Measurements from ENCODE around the gene ROPN1B. TPM values are rescaled to one million over a fixed set of nuclear protein-coding genes. Genes with fewer than 3 reads are reported as not detected.

Gene ROPN1B
- total RNA-seq, 1 experiment from 2014 or later = not detected

DNA sequence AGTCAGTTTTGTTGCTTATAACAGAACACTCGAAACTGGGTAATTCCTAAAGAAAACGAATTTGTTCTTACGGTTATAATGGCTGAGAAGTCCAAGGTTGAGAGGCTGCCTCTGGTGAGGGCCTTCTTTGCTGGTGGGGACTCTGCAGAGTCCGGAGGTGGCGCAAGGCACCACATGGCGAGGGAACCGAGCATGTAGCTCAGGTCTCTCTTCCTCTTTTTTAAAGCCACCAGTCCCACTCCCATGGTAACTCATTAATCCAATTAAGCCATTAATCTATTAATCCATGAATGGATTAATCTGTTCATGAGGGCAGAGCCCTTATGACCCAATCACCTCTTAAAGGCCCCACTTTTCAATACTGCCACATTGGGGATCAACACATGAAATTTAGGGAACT lies 50.0 kb downstream of the ROPN1B start:
- Mint-ChIP-seq H3K9me3 (ENCODE audit: unreplicated experiment) (no peaks in the 10 kb centered on the region), H3K27ac (ENCODE audit: unreplicated experiment) (no peak overlapping the region), H3K36me3 (ENCODE audit: insufficient read depth, unreplicated experiment) (no peaks in the 10 kb centered on the region), H3K4me1 (ENCODE audit: low read depth, unreplicated experiment) (no peaks in the 10 kb centered on the region), H3K4me3 (ENCODE audit: unreplicated experiment) (no peak overlapping the region), H3K27me3 (ENCODE audit: insufficient read depth, unreplicated experiment) (no peaks in the 10 kb centered on the region)
- Histone ChIP-seq H3K9me3 (no peaks in the 10 kb centered on the region), H3K36me3 (ENCODE audit: control insufficient read depth, insufficient read depth, low read length) (no peaks in the 10 kb centered on the region; the same call in 1 of the 2 replicates), H3K4me3 (ENCODE audit: low read depth, low read length) (no peak overlapping the region), H3K27me3 (replicated peaks; ENCODE audit: control insufficient read depth, insufficient read depth, low read length) (no peaks in the 10 kb centered on the region), H3K4me1 (no peaks in the 10 kb centered on the region)
- POLR2A ChIA-PET = no interaction called here
- no peak for TF ChIP-seq CTCF (IDR thresholded peaks at IDR 0.05; ENCODE audit: insufficient read depth in 1 of 2, low read depth in 1 of 2, low read length in 1 of 2, severe bottlenecking in 1 of 2, unreplicated experiment in 1 of 2)
- intact Hi-C loops (cut with micrococcal nuclease; ENCODE audit: unreplicated experiment) = no loop called here
- CTCF ChIA-PET = no interaction called here
- DNase-seq = no peak
- BruUV-seq (replicated peaks) = no TSS peak

- no peak for TF ChIP-seq CTCF (IDR thresholded peaks at IDR 0.05; ENCODE audit: insufficient read depth in 1 of 2, low read depth in 1 of 2, low read length in 1 of 2, severe bottlenecking in 1 of 2, unreplicated experiment in 1 of 2)
These were observed 50.7 kb downstream of the ROPN1B start for GRCh38 chr3:126019683-126020082.

DNA sequence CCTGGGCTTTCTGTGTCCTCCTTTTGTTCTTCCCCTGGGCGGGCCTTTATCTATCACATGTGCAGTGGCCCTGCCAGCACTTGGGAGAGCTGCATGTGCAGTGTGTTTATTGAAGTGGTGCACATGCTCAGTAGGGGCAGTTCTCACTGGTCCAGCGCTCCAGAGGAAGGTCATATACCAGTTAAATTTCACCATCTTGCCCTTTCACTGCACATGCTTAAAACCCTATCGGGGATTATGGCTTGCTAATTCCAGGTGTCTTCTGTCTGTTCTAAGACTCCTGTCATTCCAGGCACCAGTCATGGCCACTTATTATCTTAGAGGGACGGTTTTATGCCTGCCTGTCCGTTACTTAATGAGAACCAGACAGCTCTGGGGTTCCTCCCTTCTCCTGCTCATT lies 52.2 kb downstream of the ROPN1B start:
- CTCF ChIA-PET = no interaction called here
- no peak overlapping the region for H3K4me3 ChIP-seq (ENCODE audit: low read depth, low read length)
- POLR2A ChIA-PET = no interaction called here

More at GRCh38 chr3:126019683-126020082, 50.7 kb downstream of the ROPN1B start:
- Mint-ChIP-seq H3K9me3 (ENCODE audit: unreplicated experiment) (no peaks in the 10 kb centered on the region), H3K27me3 (ENCODE audit: insufficient read depth, unreplicated experiment) (no peaks in the 10 kb centered on the region), H3K36me3 (ENCODE audit: insufficient read depth, unreplicated experiment) (no peaks in the 10 kb centered on the region), H3K27ac (ENCODE audit: unreplicated experiment) (no peak overlapping the region), H3K4me1 (ENCODE audit: low read depth, unreplicated experiment) (no peaks in the 10 kb centered on the region), H3K4me3 (ENCODE audit: unreplicated experiment) (no peak overlapping the region)
- H3K36me3 ChIP-seq (ENCODE audit: control insufficient read depth, insufficient read depth, low read length) = no peaks in the 10 kb centered on the region; the same call in 1 of the 2 replicates
- H3K27me3 ChIP-seq (replicated peaks; ENCODE audit: control insufficient read depth, insufficient read depth, low read length) = no peaks in the 10 kb centered on the region
- DNase-seq = no peak
- intact Hi-C loops (cut with micrococcal nuclease; ENCODE audit: unreplicated experiment) = no loop called here
- POLR2A ChIA-PET = no interaction called here
- CTCF ChIA-PET = interaction anchor here (0.6 kb wide), 1 partner anchor 64 kb away, joined by 4 read pairs; the partner anchor contains the start of gene SLC41A3
- H3K4me1 ChIP-seq = no peaks in the 10 kb centered on the region
- no peaks in the 10 kb centered on the region for H3K9me3 ChIP-seq
- no peak overlapping the region for H3K4me3 ChIP-seq (ENCODE audit: low read depth, low read length)
- no TSS peak for BruUV-seq (replicated peaks)

More for the DNA sequence above, 52.2 kb downstream of the ROPN1B start:
- no peaks in the 10 kb centered on the region for H3K36me3 Mint-ChIP-seq (ENCODE audit: insufficient read depth, unreplicated experiment)
- no peaks in the 10 kb centered on the region for H3K27me3 ChIP-seq (replicated peaks; ENCODE audit: control insufficient read depth, insufficient read depth, low read length)
- intact Hi-C loops (cut with micrococcal nuclease; ENCODE audit: unreplicated experiment) = no loop called here
- H3K36me3 ChIP-seq (ENCODE audit: control insufficient read depth, insufficient read depth, low read length) = no peaks in the 10 kb centered on the region; the same call in 1 of the 2 replicates
- no peaks in the 10 kb centered on the region for H3K4me1 Mint-ChIP-seq (ENCODE audit: low read depth, unreplicated experiment)
- DNase-seq = no peak
- H3K27me3 Mint-ChIP-seq (ENCODE audit: insufficient read depth, unreplicated experiment) = no peaks in the 10 kb centered on the region
- BruUV-seq (replicated peaks) = no TSS peak
- TF ChIP-seq CTCF (IDR thresholded peaks at IDR 0.05; ENCODE audit: insufficient read depth in 1 of 2, low read depth in 1 of 2, low read length in 1 of 2, severe bottlenecking in 1 of 2, unreplicated experiment in 1 of 2) = no peak
- no peak overlapping the region for H3K27ac Mint-ChIP-seq (ENCODE audit: unreplicated experiment)
- no peak overlapping the region for H3K4me3 Mint-ChIP-seq (ENCODE audit: unreplicated experiment)
- H3K9me3 Mint-ChIP-seq (ENCODE audit: unreplicated experiment) = no peaks in the 10 kb centered on the region
- no peaks in the 10 kb centered on the region for H3K9me3 ChIP-seq
- no peaks in the 10 kb centered on the region for H3K4me1 ChIP-seq

Data from Caco-2 (cell line).